ENCODE results near the gene DENND6A. TPM values are rescaled to one million over a fixed set of nuclear protein-coding genes. Genes with fewer than 3 reads are reported as not detected.
"Not testable (repeated sequence)": the region's sequence is repeated elsewhere in the genome, so short reads cannot be mapped to it uniquely, and the experiment has no call there.

Gene DENND6A
- total RNA-seq, 5 donors from 2014 or later (not counting 1 experiment from before 2014, with no cell fraction given), result 31.6 to 58.9 (median 35.6) TPM

GRCh38 chr3:57717205-57717868, 24.5 kb upstream of the DENND6A start:
- ChIA-PET POLR2A (no interaction called here), CTCF (no interaction called here)
- no peak overlapping the region for H3K4me3 Mint-ChIP-seq
- H3K4me1 ChIP-seq (ENCODE audit: control insufficient read depth in 1 of 2, extremely low read depth in 1 of 2, insufficient read depth in 2 of 2, low read length in 2 of 2), result no peaks in the 10 kb centered on the region
- H3K27ac ChIP-seq (ENCODE audit: low read length), result no peak overlapping the region
- WGBS (ENCODE audit: insufficient coverage), result 100% methylated on average over 3 of the region's 6 CpGs
- no peaks in the 10 kb centered on the region for H3K36me3 Mint-ChIP-seq
- H3K27ac Mint-ChIP-seq, result no peak overlapping the region
- no peak for ATAC-seq (replicated peaks in 1 of 4)
- no peak overlapping the region for H3K4me3 ChIP-seq (ENCODE audit: control insufficient read depth in 1 of 2, extremely low read depth in 1 of 2, low read length in 1 of 2)
- H3K9me3 ChIP-seq, result no peaks in the 10 kb centered on the region
- no peaks in the 10 kb centered on the region for H3K4me1 Mint-ChIP-seq
- DNase-seq, result no peak
- H3K9me3 Mint-ChIP-seq, result no peaks in the 10 kb centered on the region
- H3K27me3 Mint-ChIP-seq, result no peaks in the 10 kb centered on the region
- H3K27me3 ChIP-seq (replicated peaks in 1 of 2; ENCODE audit: control insufficient read depth in 2 of 2, extremely low read depth in 1 of 2, insufficient read depth in 2 of 2, low read length in 1 of 2), result peaks cover 0 to 2% of the 10 kb centered on the region in 2 experiments
- no peaks in the 10 kb centered on the region for H3K36me3 ChIP-seq (ENCODE audit: control insufficient read depth in 2 of 2, extremely low read depth in 1 of 2, insufficient read depth in 1 of 2, low read length in 1 of 2)

GRCh38 chr3:57715686-57716085, 22.8 kb upstream of the DENND6A start:
- no peaks in the 10 kb centered on the region for H3K27me3 ChIP-seq (replicated peaks in 1 of 2; ENCODE audit: control insufficient read depth in 2 of 2, extremely low read depth in 1 of 2, insufficient read depth in 2 of 2, low read length in 1 of 2)
- POLR2A ChIA-PET, result no interaction called here
- no peak overlapping the region for H3K4me3 ChIP-seq (ENCODE audit: control insufficient read depth in 1 of 2, extremely low read depth in 1 of 2, low read length in 1 of 2)
- Mint-ChIP-seq H3K36me3 (peaks cover under 1% of the 10 kb centered on the region), H3K27me3 (no peaks in the 10 kb centered on the region), H3K27ac (no peak overlapping the region), H3K9me3 (no peaks in the 10 kb centered on the region), H3K4me3 (no peak overlapping the region), H3K4me1 (no peaks in the 10 kb centered on the region)
- CTCF ChIA-PET, result no interaction called here
- DNase-seq (no peak), ATAC-seq (replicated peaks in 1 of 4) (no peak)
- H3K36me3 ChIP-seq (ENCODE audit: control insufficient read depth in 2 of 2, extremely low read depth in 1 of 2, insufficient read depth in 1 of 2, low read length in 1 of 2), result no peaks in the 10 kb centered on the region
- H3K9me3 ChIP-seq, result no peaks in the 10 kb centered on the region
- WGBS (ENCODE audit: insufficient coverage), result 86% methylated on average over 1 of the region's 4 CpGs
- H3K4me1 ChIP-seq (ENCODE audit: control insufficient read depth in 1 of 2, extremely low read depth in 1 of 2, insufficient read depth in 2 of 2, low read length in 2 of 2), result no peaks in the 10 kb centered on the region
- H3K27ac ChIP-seq (ENCODE audit: low read length), result no peak overlapping the region

- H3K27me3 ChIP-seq (replicated peaks in 1 of 2; ENCODE audit: control insufficient read depth in 2 of 2, extremely low read depth in 1 of 2, insufficient read depth in 2 of 2, low read length in 1 of 2), result no peaks in the 10 kb centered on the region
- H3K4me3 ChIP-seq (ENCODE audit: control insufficient read depth in 1 of 2, extremely low read depth in 1 of 2, low read length in 1 of 2), result no peak overlapping the region
- DNase-seq (no peak), ATAC-seq (replicated peaks in 1 of 4) (no peak)
- no peak overlapping the region for H3K27ac ChIP-seq (ENCODE audit: low read length)
- no peaks in the 10 kb centered on the region for H3K36me3 ChIP-seq (ENCODE audit: control insufficient read depth in 2 of 2, extremely low read depth in 1 of 2, insufficient read depth in 1 of 2, low read length in 1 of 2)
- CTCF ChIA-PET, result no interaction called here
- WGBS (ENCODE audit: insufficient coverage), result 43% methylated on average over 1 of the region's 2 CpGs
- Mint-ChIP-seq H3K4me1 (peaks cover 0 to 5% (median 3%) of the 10 kb centered on the region in 3 donors), H3K4me3 (no peak overlapping the region), H3K36me3 (peaks cover 4% of the 10 kb centered on the region), H3K27me3 (peaks cover 0 to 4% of the 10 kb centered on the region in 2 donors), H3K9me3 (no peaks in the 10 kb centered on the region), H3K27ac (no peak overlapping the region)
- H3K9me3 ChIP-seq, result no peaks in the 10 kb centered on the region
- no peaks in the 10 kb centered on the region for H3K4me1 ChIP-seq (ENCODE audit: control insufficient read depth in 1 of 2, extremely low read depth in 1 of 2, insufficient read depth in 2 of 2, low read length in 2 of 2)
- POLR2A ChIA-PET, result no interaction called here
These were observed 16.7 kb upstream of the DENND6A start for GRCh38 chr3:57709559-57709958.

- Histone ChIP-seq H3K27me3 (replicated peaks in 1 of 2; ENCODE audit: control insufficient read depth in 2 of 2, extremely low read depth in 1 of 2, insufficient read depth in 2 of 2, low read length in 1 of 2) (no peaks in the 10 kb centered on the region), H3K9me3 (no peaks in the 10 kb centered on the region), H3K27ac (ENCODE audit: low read length) (no peak overlapping the region), H3K4me3 (ENCODE audit: control insufficient read depth in 1 of 2, extremely low read depth in 1 of 2, low read length in 1 of 2) (no peak overlapping the region), H3K36me3 (ENCODE audit: control insufficient read depth in 2 of 2, extremely low read depth in 1 of 2, insufficient read depth in 1 of 2, low read length in 1 of 2) (no peaks in the 10 kb centered on the region), H3K4me1 (ENCODE audit: control insufficient read depth in 1 of 2, extremely low read depth in 1 of 2, insufficient read depth in 2 of 2, low read length in 2 of 2) (no peaks in the 10 kb centered on the region)
- ChIA-PET POLR2A (interaction anchor here in 1 of 2 donors (0.6 kb wide), 1 partner anchor 110 kb away, joined by 3 read pairs; no protein-coding TSS in a partner anchor), CTCF (no interaction called here)
- H3K4me3 Mint-ChIP-seq, result no peak overlapping the region
- H3K27ac Mint-ChIP-seq, result no peak overlapping the region
- DNase-seq, result no peak
- no peaks in the 10 kb centered on the region for H3K9me3 Mint-ChIP-seq
- WGBS (ENCODE audit: insufficient coverage), result no CpG with 5 or more reads among the region's 2 CpGs
- peaks cover 0 to 4% of the 10 kb centered on the region in 2 donors for H3K27me3 Mint-ChIP-seq
- H3K4me1 Mint-ChIP-seq, result peaks cover 0 to 5% (median 3%) of the 10 kb centered on the region in 3 donors
- no peak for ATAC-seq (replicated peaks in 1 of 4)
- peaks cover 4% of the 10 kb centered on the region for H3K36me3 Mint-ChIP-seq
These were observed 16.2 kb upstream of the DENND6A start for GRCh38 chr3:57709031-57709430.

- H3K36me3 Mint-ChIP-seq, result peaks cover 6% of the 10 kb centered on the region
- DNase-seq, result no peak
- Histone ChIP-seq H3K27me3 (replicated peaks in 1 of 2; ENCODE audit: control insufficient read depth in 2 of 2, extremely low read depth in 1 of 2, insufficient read depth in 2 of 2, low read length in 1 of 2) (no peaks in the 10 kb centered on the region), H3K9me3 (no peaks in the 10 kb centered on the region), H3K4me1 (ENCODE audit: control insufficient read depth in 1 of 2, extremely low read depth in 1 of 2, insufficient read depth in 2 of 2, low read length in 2 of 2) (no peaks in the 10 kb centered on the region), H3K4me3 (ENCODE audit: control insufficient read depth in 1 of 2, extremely low read depth in 1 of 2, low read length in 1 of 2) (no peak overlapping the region), H3K27ac (ENCODE audit: low read length) (no peak overlapping the region), H3K36me3 (ENCODE audit: control insufficient read depth in 2 of 2, extremely low read depth in 1 of 2, insufficient read depth in 1 of 2, low read length in 1 of 2) (no peaks in the 10 kb centered on the region)
- H3K9me3 Mint-ChIP-seq, result no peaks in the 10 kb centered on the region
- WGBS (ENCODE audit: insufficient coverage), result 53% methylated on average over 2 of the region's 3 CpGs
- peaks cover 0 to 5% (median 3%) of the 10 kb centered on the region in 3 donors for H3K4me1 Mint-ChIP-seq
- POLR2A ChIA-PET, result no interaction called here
- CTCF ChIA-PET, result no interaction called here
- no peak overlapping the region for H3K4me3 Mint-ChIP-seq
- no peak for ATAC-seq (replicated peaks in 1 of 4)
- peaks cover 0 to 4% of the 10 kb centered on the region in 2 donors for H3K27me3 Mint-ChIP-seq
- H3K27ac Mint-ChIP-seq, result no peak overlapping the region
These were observed 13.6 kb upstream of the DENND6A start for GRCh38 chr3:57706462-57706861.

GRCh38 chr3:57705351-57705750, 12.5 kb upstream of the DENND6A start:
- H3K36me3 Mint-ChIP-seq; H3K27me3 Mint-ChIP-seq; H3K4me1 ChIP-seq (ENCODE audit: control insufficient read depth in 1 of 2, extremely low read depth in 1 of 2, insufficient read depth in 2 of 2, low read length in 2 of 2); H3K27ac Mint-ChIP-seq; H3K36me3 ChIP-seq (ENCODE audit: control insufficient read depth in 2 of 2, extremely low read depth in 1 of 2, insufficient read depth in 1 of 2, low read length in 1 of 2); H3K4me3 ChIP-seq (ENCODE audit: control insufficient read depth in 1 of 2, extremely low read depth in 1 of 2, low read length in 1 of 2); H3K9me3 Mint-ChIP-seq; POLR2A ChIA-PET; ATAC-seq (replicated peaks in 1 of 4); H3K4me1 Mint-ChIP-seq; H3K9me3 ChIP-seq; H3K27me3 ChIP-seq (replicated peaks in 1 of 2; ENCODE audit: control insufficient read depth in 2 of 2, extremely low read depth in 1 of 2, insufficient read depth in 2 of 2, low read length in 1 of 2); H3K27ac ChIP-seq (ENCODE audit: low read length); DNase-seq; H3K4me3 Mint-ChIP-seq: not testable (repeated sequence)
- 100% methylated on average over 1 of the region's 3 CpGs for WGBS (ENCODE audit: insufficient coverage)
- CTCF ChIA-PET, result interaction anchor here (0.5 to 0.6 kb wide), 2 partner anchors 16 to 49 kb away, joined by 3 to 4 read pairs; no protein-coding TSS in a partner anchor

Data from T-cell (primary cell).